Measurements from ENCODE around the gene SLC6A19. TPM values are rescaled to one million over a fixed set of nuclear protein-coding genes. Genes with fewer than 3 reads are reported as not detected.

The SLC6A19 gene
- total RNA-seq, 1 donor from 2014 or later, result not detected

- Mint-ChIP-seq H3K27me3 (ENCODE audit: insufficient read depth, low read depth) (peaks cover 12% of the 10 kb centered on the region), H3K9me3 (no peaks in the 10 kb centered on the region)
These were observed 20.8 kb downstream of the SLC6A19 start for GRCh38 chr5:1222147-1222546.

GRCh38 chr5:1222621-1223277 lies 21.4 kb downstream of the SLC6A19 start:
- no peak for TF ChIP-seq EZH2phosphoT487 (IDR thresholded peaks at IDR 0.05)
- no peak overlapping the region for H3K4me3 ChIP-seq
- no peaks in the 10 kb centered on the region for H3K79me2 ChIP-seq (ENCODE audit: low read depth)
- Mint-ChIP-seq H3K4me1 (peaks cover 5% of the 10 kb centered on the region), H3K4me3 (no peak overlapping the region), H3K27ac (no peak overlapping the region), H3K36me3 (no peaks in the 10 kb centered on the region), H3K9me3 (no peaks in the 10 kb centered on the region), H3K27me3 (ENCODE audit: insufficient read depth, low read depth) (peaks cover 17% of the 10 kb centered on the region)
- no peaks in the 10 kb centered on the region for H4K20me1 ChIP-seq (ENCODE audit: low read depth)
- no peak overlapping the region for H2AFZ ChIP-seq (replicated peaks)
- no peak overlapping the region for H3K4me2 ChIP-seq
- H3K9me3 ChIP-seq (ENCODE audit: low read depth), result no peaks in the 10 kb centered on the region
- H3K36me3 ChIP-seq, result no peaks in the 10 kb centered on the region
- no peaks in the 10 kb centered on the region for H3K27me3 ChIP-seq
- H3K4me1 ChIP-seq, result no peaks in the 10 kb centered on the region
- H3K27ac ChIP-seq, result no peak overlapping the region
- H3F3A ChIP-seq (ENCODE audit: low read depth), result peaks cover 6% of the 10 kb centered on the region
- DNase-seq (ENCODE audit: low spot score), result no peak
- no peak overlapping the region for H3K9ac ChIP-seq

More at GRCh38 chr5:1222147-1222546, 20.8 kb downstream of the SLC6A19 start:
- no peak overlapping the region for H3K4me2 ChIP-seq
- H2AFZ ChIP-seq (replicated peaks), result no peak overlapping the region
- peaks cover 2% of the 10 kb centered on the region for H3K4me1 Mint-ChIP-seq
- no peak for TF ChIP-seq EZH2 (IDR thresholded peaks at IDR 0.05)
- no peak for TF ChIP-seq CTCF (IDR thresholded peaks at IDR 0.05)
- TF ChIP-seq EZH2phosphoT487 (IDR thresholded peaks at IDR 0.05), result no peak
- no peaks in the 10 kb centered on the region for H4K20me1 ChIP-seq (ENCODE audit: low read depth)
- H3K36me3 Mint-ChIP-seq, result no peaks in the 10 kb centered on the region
- no peak overlapping the region for H3K4me3 Mint-ChIP-seq
- no peak overlapping the region for H3K27ac Mint-ChIP-seq
- H3K9ac ChIP-seq, result no peak overlapping the region
- no peak overlapping the region for H3K4me3 ChIP-seq
- no peak overlapping the region for H3K27ac ChIP-seq
- no peaks in the 10 kb centered on the region for H3K36me3 ChIP-seq
- H3K79me2 ChIP-seq (ENCODE audit: low read depth), result no peaks in the 10 kb centered on the region
- H3F3A ChIP-seq (ENCODE audit: low read depth), result peaks cover 6% of the 10 kb centered on the region
- H3K27me3 ChIP-seq, result no peaks in the 10 kb centered on the region
- H3K9me3 ChIP-seq (ENCODE audit: low read depth), result no peaks in the 10 kb centered on the region
- no peaks in the 10 kb centered on the region for H3K4me1 ChIP-seq
- no peak for DNase-seq (ENCODE audit: low spot score)

GRCh38 chr5:1223278-1223670 lies 21.9 kb downstream of the SLC6A19 start:
- no peak for TF ChIP-seq EZH2 (IDR thresholded peaks at IDR 0.05)
- no peak for TF ChIP-seq EZH2phosphoT487 (IDR thresholded peaks at IDR 0.05)
- no peak for TF ChIP-seq CTCF (IDR thresholded peaks at IDR 0.05)
- H3K27ac ChIP-seq, result no peak overlapping the region
- H4K20me1 ChIP-seq (ENCODE audit: low read depth), result no peaks in the 10 kb centered on the region
- Mint-ChIP-seq H3K27me3 (ENCODE audit: insufficient read depth, low read depth) (peaks cover 15% of the 10 kb centered on the region), H3K4me3 (no peak overlapping the region), H3K27ac (no peak overlapping the region), H3K9me3 (no peaks in the 10 kb centered on the region), H3K36me3 (no peaks in the 10 kb centered on the region), H3K4me1 (peaks cover 6% of the 10 kb centered on the region)
- no peak overlapping the region for H3K9ac ChIP-seq
- no peaks in the 10 kb centered on the region for H3K36me3 ChIP-seq
- no peak overlapping the region for H3K4me3 ChIP-seq
- H3K27me3 ChIP-seq, result no peaks in the 10 kb centered on the region
- no peaks in the 10 kb centered on the region for H3K79me2 ChIP-seq (ENCODE audit: low read depth)
- H3K9me3 ChIP-seq (ENCODE audit: low read depth), result no peaks in the 10 kb centered on the region
- no peak for DNase-seq (ENCODE audit: low spot score)
- H3F3A ChIP-seq (ENCODE audit: low read depth), result peaks cover 6% of the 10 kb centered on the region
- no peak overlapping the region for H3K4me2 ChIP-seq
- no peak overlapping the region for H2AFZ ChIP-seq (replicated peaks)
- no peaks in the 10 kb centered on the region for H3K4me1 ChIP-seq

GRCh38 chr5:1224631-1225030 lies 23.2 kb downstream of the SLC6A19 start:
- Histone ChIP-seq H3K27ac (no peak overlapping the region), H3K4me1 (no peaks in the 10 kb centered on the region), H3K9me3 (ENCODE audit: low read depth) (no peaks in the 10 kb centered on the region), H3K9ac (no peak overlapping the region), H3F3A (ENCODE audit: low read depth) (peaks cover 6% of the 10 kb centered on the region), H3K4me3 (no peak overlapping the region), H3K36me3 (no peaks in the 10 kb centered on the region), H4K20me1 (ENCODE audit: low read depth) (no peaks in the 10 kb centered on the region), H2AFZ (replicated peaks) (no peak overlapping the region), H3K4me2 (no peak overlapping the region), H3K27me3 (no peaks in the 10 kb centered on the region), H3K79me2 (ENCODE audit: low read depth) (no peaks in the 10 kb centered on the region)
- no peaks in the 10 kb centered on the region for H3K36me3 Mint-ChIP-seq
- no peaks in the 10 kb centered on the region for H3K9me3 Mint-ChIP-seq
- TF ChIP-seq EZH2phosphoT487 (IDR thresholded peaks at IDR 0.05), result no peak
- no peak for DNase-seq (ENCODE audit: low spot score)
- H3K27ac Mint-ChIP-seq, result no peak overlapping the region
- peaks cover 17% of the 10 kb centered on the region for H3K27me3 Mint-ChIP-seq (ENCODE audit: insufficient read depth, low read depth)
- H3K4me3 Mint-ChIP-seq, result no peak overlapping the region
- peaks cover 6% of the 10 kb centered on the region for H3K4me1 Mint-ChIP-seq

All from neural progenitor cell (in vitro differentiated cells).